HG03460 (cell line): ENCODE measurements around the gene RAB36.

Experiments used
- ATAC-seq: cut with Tn5 transposase; IDR thresholded peaks from one replicate; pipeline ENCODE4 v1.9.1; 2021; ENCODE audit not compliant: unreplicated experiment

Gene RAB36

GRCh38 chr22:23157560-23158515 is 12.6 kb downstream of the RAB36 start:
- no peak for ATAC-seq

- no peak for ATAC-seq
Measured at GRCh38 chr22:23158516-23159290, 13.4 kb downstream of the RAB36 start.

- no peak for ATAC-seq
Measured at GRCh38 chr22:23159291-23159630, 14.0 kb downstream of the RAB36 start.

GRCh38 chr22:23161029-23161428 is 15.8 kb downstream of the RAB36 start:
- ATAC-seq: no peak

GRCh38 chr22:23161574-23161973 is 16.3 kb downstream of the RAB36 start:
- ATAC-seq: no peak

DNA sequence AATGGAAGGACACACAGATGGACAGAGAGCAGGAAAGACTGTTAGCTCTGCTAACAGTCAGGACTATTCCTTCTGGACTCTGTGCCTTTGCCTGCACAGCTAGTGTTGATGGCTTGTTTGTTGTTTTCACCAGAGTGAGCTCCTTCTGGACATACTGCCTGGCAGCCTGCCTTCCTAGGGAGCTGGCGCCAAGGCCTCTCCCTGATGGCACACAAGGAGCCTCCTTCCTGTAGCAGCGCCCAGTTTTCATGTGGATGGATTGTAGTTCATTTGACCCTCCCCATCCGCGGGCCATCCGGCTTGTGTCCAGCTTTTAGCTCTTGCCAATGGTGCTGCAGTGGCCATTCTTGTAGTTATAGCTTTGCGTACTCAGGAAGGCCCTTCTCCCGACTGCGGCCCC is 18.4 kb downstream of the RAB36 start:
- no peak for ATAC-seq

DNA sequence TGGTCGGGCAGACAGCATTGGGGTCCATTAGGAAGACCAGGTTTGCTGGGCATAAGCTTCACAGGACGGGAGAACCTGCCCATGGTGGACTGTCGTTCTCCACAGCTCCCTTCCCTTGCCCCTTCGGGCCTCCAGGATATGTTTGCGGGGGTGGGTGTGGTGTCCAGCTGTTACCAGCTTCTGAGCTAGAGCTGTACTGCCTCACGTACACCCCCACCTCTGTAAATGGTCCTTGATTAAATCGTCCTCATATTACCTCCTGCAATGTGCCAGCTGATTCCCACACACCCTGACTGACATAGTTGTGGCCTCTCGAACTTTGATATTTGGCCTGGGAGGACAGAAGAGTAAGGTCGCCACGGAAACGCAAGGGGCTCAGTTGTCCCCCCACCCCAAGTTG is 18.8 kb downstream of the RAB36 start:
- no peak for ATAC-seq

DNA sequence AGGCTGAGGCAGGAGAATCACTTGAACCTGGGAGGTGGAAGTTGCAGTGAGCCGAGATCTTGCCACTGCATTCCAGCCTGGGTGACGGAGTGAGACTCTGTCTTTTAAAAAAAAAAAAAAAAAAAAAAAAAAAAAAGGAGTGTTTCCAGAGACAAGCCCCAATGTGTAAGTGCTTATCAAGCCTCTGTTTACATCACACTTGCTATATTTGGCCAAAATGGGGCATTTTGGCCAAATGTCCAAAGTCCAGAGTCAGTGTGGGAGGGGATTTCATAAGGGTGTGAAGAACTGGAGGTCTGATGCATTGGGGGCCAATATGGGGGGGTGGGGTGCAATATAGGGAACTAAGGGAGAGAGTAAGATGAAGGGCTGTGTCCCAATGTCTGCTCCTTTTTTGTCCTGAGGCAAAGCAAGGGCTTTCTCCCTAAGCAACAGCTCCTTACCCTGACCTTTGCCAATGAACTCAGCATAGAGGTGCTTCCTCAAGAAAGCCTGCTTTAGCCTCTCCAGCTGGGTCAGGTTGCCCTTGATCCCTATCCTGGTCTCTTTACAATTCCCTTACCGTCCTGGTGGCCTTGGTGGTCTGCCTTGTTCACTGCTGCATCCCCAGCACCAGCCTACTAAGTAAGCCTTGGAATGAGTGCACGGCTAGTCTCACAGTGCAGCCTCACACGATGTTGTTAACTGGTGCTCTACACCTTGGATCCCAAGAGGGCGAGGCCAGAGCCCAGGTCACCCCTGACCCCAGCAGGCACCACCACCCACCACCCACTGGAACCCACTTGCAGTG is 21.0 kb downstream of the RAB36 start:
- ATAC-seq: no peak

DNA sequence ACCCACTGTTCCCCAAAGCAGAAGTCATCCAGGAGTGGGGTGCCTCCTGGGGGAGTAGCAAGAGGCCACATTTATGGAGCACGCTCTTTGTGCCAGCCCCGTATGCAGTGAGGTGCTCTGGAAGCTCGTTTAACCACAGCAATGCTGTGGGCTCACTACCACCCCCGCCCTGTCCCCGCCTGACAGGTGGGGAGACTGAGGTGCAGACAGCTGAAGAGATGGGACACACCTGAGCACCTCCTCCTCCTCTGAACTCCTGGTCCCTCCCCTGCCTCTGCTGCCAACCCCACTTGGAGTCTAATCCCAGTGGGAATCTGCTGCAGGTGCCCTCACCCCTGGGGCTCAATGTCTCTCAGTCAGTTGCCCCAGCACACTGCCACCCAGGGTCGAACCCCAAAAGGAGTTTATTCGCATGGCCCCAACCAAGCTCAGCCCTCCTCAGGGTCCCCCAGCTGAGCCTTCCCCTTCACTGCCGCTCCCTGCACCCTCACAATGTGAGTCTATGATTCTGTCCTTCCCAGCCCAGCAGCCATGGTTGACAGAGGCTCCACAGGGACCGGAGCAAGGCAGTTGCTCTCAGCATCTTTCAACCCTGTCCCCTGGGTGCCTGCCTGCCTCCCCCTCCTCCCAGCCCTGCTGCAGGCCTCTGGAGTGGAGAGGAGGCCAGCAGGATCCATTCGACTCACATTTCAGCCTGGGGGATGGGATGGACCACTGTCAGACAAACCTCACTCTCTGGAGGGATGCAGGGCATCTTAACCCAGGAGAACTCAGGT is 21.8 kb downstream of the RAB36 start:
- no peak for ATAC-seq

DNA sequence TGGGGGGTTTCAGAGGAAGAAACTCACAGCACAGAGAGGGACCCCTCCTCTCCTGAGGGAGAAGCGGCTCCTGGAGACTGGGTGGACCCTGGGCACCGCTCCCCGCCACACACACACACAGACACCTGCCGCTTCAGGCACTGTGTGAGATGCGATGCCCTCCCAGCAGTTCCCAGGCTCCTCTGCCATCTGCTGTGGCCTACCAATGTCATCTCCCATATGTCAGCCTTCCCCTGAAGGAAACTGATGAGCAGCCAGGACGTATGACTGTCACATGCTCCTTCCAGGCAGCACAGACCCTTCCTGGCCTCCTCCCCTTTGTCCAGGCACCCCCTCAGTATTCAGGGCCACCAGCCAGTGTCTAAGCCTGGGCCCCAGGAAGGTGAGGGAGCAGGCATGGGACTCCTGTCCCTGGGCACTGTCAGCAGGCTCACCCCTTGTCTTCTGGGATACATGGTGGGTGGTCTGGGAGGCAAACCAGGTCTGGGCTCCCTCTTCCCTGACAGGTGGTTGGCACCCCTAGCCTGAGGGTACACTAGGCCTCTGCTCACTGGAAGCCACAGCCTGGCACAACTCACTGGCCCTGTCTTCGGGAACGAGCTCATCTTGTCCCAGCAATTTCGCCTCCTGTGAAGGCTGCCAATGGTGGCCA is 23.2 kb downstream of the RAB36 start:
- no peak for ATAC-seq

DNA sequence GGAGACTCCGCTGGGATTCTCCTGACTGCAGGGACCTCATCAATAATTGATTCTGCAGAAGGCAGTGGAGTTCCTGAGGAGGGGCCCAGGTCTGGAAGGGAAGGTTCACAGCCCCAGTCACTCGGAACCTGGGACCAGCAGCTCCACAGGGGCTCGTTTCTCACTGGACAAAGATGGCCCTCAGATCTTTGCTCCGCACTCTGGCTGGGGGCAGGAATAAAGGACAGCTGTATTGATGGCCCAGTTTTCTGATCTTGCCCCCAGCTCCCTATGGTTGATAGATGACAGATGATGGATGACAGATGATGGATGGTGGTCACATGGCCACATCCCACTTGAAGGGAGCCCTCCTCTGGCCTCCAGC is 23.7 kb downstream of the RAB36 start:
- no peak for ATAC-seq

DNA sequence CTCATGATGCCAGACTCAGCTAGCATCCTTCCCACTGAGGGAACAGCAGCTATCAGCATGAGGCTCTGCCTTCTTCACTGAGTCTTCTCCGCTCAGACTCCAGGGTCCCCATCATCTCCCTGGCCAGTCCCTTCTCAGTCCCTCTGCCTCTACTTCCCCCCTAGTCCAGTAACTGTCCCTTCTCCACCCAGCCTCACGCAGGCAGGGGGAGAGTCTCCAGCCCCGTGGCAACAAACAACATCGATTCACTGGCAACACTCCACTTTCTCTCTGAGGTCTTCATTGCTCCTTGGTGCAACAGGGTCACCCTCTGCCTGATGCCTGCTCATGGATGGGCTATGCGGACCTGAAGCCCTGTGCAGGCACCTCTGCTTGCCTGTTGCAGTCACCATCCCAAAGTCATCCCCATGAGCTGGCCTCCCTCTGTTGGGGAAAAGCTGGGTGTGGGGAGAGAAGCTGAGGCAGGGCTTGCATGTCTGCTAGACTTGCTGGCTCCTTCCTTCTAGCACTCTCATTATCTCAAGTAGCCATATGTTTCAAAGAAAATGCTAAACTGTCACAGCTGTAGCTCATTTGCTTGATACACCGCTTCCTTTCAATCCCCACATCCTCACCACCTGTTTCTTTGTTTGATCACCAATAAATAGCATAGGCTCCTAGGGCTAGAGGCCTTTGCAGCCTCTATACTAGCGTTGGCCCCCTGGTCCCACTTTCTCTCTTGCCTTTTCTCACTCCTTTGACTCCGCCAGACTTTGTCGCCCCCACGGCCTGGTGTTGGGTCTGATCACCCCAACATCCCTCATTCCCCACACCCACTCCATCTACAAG is 30.8 kb downstream of the RAB36 start:
- ATAC-seq: no peak

- ATAC-seq: no peak
Measured at GRCh38 chr22:23176645-23177027, 31.4 kb downstream of the RAB36 start.

DNA sequence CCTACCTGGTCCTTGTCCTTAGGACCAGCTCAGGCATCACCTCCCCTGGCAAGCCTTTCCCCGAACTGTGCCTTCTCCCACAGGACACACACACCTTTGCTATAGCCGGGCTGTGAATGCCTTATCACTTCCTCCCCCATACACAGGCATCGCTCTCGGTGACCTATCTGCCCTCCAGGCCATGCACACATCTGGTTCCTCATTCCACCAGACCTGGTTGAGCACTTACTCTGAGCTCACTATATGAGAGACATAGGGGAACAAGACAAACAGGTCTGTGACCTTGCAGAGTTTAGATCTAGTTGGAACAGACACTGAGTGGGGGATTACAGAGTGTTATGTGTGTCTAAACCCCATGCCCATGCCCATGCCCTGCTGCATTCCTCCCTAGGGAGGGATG is 31.9 kb downstream of the RAB36 start:
- ATAC-seq: no peak

- ATAC-seq: no peak
Measured at GRCh38 chr22:23178512-23179254, 33.4 kb downstream of the RAB36 start.

- no peak for ATAC-seq
Measured at GRCh38 chr22:23179381-23180299, 34.4 kb downstream of the RAB36 start.

DNA sequence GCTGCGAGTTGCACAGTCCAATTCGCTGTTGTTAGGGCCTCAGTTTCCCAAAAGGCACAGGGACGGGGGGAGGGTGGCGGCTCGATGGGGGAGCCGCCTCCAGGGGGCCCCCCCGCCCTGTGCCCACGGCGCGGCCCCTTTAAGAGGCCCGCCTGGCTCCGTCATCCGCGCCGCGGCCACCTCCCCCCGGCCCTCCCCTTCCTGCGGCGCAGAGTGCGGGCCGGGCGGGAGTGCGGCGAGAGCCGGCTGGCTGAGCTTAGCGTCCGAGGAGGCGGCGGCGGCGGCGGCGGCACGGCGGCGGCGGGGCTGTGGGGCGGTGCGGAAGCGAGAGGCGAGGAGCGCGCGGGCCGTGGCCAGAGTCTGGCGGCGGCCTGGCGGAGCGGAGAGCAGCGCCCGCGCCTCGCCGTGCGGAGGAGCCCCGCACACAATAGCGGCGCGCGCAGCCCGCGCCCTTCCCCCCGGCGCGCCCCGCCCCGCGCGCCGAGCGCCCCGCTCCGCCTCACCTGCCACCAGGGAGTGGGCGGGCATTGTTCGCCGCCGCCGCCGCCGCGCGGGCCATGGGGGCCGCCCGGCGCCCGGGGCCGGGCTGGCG is 35.1 kb downstream of the RAB36 start, which contains the start of gene BCR:
Gene BCR, plus strand, starts transcription at position 209 of the 592 bp plus-strand sequence. CDS start 452 bp downstream, outside the sequence.
- ATAC-seq: no peak
